HG02759 (cell line): ENCODE data around the gene HS3ST2.
"Not testable (repeated sequence)": the region's sequence is repeated elsewhere in the genome, so short reads cannot be mapped to it uniquely, and the experiment has no call there.

ENCODE experiments used
- ATAC-seq: cut with Tn5 transposase; IDR thresholded peaks from one replicate; pipeline ENCODE4 v1.9.1; 2021; ENCODE audit warnings: mild to moderate bottlenecking, moderate library complexity; ENCODE audit not compliant: unreplicated experiment

Gene HS3ST2

DNA sequence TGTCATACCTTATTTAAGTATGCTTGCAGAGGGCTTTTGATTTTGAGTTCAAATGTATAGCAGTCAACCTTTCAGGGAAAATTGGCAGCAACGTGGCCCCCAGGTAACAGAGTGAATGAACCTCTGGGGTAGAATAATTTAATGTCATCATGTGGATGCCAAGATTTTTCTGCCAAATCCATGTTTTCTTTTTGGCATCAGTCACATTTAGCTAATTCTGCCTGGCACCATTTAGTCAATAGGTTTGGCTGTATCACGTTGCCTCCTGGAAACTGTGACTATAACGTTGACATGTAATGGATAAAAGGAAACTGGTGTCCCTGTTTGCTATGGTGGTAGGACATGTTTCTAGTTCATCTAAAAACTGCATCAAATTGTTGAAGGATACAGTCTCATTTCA is 115.5 kb downstream of the HS3ST2 start:
- no peak for ATAC-seq

GRCh38 chr16:22932032-22932771 is 118.2 kb downstream of the HS3ST2 start:
- ATAC-seq, result no peak

DNA sequence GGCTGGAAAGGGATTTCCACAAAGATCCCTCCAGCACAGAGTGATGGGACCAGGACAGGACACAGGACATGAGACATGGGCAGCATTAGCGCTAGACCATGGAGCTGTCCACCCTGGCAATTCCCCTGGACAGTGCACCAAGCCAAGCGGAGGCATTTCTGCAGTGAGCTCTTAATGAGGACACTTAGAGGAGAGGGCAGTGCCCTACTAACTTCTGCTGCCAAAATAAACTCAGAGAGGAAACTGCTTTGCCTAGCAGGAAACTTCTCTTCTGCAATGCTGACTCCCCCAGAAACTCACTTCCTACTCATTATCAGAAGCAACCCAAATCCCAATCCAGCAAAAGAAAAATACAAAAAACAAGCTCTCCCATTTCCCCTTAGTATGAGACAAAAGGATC is 119.2 kb downstream of the HS3ST2 start:
- no peak for ATAC-seq

DNA sequence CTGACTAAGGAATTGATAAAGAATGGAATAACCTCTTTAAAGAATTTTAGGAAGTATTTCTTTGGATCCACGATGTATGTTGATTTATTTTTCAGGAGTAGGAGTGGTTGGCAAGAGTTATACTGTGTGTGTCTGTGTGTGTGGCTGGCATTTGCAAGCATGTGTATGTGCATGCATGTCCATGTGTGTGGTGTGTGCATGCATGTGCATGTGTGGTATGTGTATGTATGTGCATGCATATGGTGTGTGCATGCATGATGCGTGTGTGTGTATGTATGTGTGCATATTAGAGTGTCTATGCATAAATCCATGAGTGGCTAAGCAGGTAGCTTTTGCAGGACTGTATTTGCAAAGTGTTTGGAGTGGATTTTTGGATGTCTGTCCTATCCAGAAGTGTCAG is 120.8 kb downstream of the HS3ST2 start:
- no peak for ATAC-seq

DNA sequence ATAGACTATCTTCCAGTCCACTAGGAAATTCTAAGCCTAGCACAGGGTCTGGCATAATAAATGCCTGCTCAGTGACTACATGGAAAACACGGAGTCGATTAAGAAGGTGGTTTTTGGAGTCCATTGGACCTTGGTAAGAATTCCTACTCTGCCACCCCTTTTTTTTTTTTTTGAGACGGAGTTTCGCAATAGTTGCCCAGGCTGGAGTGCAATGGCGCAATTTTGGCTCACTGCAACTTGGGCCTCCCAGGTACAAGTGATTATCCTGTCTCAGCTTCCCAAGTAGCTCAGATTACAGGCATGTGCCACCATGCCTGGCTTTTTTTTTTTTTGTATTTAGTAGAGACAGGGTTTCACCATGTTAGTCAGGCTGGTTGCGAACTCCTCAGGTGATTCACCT is 123.2 kb downstream of the HS3ST2 start:
- no peak for ATAC-seq

DNA sequence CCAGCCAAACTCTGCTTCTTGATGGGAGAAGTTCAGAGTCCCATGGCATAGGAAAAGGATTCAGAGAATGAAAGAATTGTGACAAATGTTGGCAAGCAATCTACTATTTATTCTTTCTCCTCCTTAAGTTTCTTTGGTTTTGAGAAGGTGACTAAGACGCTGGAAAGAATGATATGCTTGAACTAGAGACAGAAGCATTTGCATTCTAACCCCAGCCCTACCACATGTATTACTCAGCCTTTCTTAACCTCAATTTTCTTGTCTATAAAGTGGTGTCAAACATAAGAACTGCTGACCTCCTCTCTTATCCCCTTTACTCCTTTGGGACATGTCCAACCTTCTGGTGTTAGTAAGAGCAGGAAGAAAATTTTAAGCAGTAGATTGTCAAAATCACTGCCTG is 124.7 kb downstream of the HS3ST2 start:
- no peak for ATAC-seq

DNA sequence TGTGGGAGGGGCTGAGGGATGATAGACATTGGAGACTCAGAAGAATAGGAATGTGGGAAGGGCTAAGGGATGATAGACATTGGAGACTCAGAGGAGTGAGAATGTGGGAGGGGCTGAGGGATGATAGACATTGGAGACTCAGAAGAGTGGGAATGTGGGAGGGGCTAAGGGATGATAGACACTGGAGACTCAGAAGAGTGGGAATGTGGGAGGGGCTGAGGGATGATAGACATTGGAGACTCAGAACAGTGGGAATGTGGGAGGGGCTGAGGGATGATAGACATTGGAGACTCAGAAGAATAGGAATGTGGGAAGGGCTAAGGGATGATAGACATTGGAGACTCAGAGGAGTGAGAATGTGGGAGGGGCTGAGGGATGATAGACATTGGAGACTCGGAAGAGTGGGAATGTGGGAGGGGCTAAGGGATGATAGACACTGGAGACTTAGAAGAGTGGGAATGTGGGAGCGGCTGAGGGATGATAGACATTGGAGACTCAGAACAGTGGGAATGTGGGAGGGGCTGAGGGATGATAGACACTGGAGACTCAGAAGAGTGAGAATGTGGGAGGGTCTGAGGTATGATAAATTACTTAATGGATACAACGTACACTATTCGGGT is 125.9 kb downstream of the HS3ST2 start:
- ATAC-seq, result not testable (repeated sequence)

- no peak for ATAC-seq
These were observed 128.1 kb downstream of the HS3ST2 start for GRCh38 chr16:22941970-22942501.

DNA sequence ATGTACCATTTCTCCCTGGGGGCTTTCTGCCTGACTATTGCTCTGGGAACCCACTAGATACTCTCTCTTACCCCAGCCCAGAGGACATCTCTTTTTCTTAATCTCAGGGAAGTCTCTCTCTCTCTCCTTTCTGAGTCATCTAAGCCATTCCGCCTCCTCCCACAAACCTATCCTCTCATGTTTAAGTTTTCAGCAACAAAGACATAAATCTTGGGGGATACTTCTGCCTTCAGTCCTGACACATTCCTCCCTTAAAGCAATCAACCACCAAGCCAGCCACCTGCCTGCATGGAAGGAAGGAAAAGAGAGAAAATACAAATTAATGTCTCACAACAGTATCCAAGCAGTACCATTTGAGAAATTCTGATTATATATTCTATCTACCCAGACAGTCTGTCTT is 128.8 kb downstream of the HS3ST2 start:
- no peak for ATAC-seq

DNA sequence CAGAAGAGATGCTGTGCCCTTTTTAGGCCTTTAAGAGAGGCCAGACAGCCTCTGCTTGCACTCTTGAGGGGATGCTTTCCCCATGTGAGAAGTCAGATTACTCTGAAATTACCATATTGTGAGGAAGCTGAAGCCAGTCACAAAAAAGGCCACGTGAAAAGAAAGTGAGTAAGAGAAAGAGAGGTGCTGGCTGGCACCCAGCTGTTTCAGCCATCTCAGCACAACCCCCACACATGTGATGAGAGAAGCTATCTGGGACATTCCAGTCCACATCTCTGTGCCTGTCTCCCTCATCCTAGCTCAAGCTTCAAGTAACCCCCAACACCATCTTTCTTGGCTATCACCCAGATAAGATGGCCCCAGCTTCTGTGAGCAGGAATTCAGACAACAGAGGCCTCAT is 131.4 kb downstream of the HS3ST2 start:
- ATAC-seq, result no peak

GRCh38 chr16:22946433-22946832 is 132.5 kb downstream of the HS3ST2 start:
- ATAC-seq, result no peak

DNA sequence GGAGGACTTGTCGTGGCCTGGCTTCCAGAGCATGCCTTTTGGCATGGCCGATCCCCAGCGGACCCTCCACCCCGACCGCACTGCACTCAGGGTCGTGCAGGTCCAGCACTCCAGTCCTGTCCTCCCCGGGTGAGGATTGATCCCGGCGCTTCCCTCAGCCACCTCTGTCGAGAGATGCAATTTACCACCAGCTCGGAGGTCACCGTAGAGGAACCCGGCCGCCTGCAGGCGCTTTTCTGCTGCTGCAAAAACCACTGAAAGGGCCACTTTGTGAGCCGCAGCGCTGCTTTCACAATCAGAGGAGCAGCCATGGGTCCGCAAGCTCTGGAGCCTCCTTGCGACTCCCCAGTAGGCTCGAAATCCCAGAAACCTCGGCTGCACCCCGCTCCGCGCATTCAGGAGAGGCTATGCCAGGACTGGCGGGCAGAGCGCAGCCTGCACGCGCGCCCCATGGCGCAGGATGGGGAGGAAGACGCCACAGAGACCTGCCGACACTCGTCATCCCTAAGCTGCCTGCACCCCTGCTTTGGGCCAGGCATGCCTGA is 134.2 kb downstream of the HS3ST2 start:
- ATAC-seq, result no peak

DNA sequence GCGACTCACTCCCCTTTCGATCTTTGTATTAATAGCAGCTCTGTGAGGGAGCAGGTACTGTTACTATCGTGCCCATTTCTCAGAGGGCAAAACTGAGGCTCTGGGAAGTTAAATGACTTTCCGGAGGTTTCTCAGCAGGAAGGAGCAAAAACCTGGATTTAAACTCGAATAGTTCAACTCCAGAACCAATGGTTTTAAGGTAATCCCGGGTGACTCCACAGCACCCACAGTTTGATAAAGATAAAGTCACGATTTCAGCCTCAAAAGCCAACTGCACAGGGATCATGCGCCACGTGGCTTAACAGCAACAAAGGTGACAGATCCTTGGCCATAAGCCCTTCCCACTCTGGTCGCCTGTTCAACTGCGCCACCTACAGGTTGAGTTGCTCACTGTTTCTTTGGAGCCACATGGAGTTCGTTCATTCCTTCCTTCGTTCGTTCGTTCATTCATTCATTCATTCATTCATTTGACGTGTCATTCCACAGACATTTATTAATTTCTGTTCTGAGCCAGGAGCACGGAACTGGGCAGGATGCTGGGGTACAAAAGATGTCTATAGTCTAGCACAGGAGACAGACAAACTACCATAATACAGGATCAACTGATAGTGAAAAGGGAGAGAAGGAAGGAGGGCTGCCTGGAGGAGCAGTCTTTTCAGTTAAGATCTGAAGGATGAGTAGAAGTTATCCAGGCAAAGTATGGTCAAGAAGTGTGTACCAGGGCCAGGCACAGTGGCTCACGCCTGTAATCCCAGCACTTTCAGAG is 134.8 kb downstream of the HS3ST2 start:
- ATAC-seq, result no peak

- no peak for ATAC-seq
These were observed 141.6 kb downstream of the HS3ST2 start for GRCh38 chr16:22955461-22956070.

DNA sequence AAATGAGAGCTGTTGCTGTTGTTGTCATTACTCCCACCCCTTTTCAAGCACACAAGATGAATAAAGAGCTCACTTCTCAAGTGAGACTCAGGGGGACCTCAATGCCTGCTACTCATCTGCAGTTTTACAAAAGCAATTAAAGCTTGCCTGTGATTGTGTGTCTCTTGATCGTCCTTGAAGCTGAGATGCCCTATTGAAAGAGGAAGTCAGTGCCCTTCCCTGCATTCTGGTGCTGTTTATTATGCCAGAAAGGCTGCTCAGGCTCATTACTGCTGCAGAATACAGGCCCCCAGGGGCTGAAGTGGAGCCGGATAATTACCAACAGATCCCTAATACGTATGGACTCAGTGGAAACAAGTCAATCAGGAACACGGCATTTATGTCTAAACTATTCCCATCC is 147.2 kb downstream of the HS3ST2 start:
- ATAC-seq, result no peak

- ATAC-seq, result no peak
These were observed 148.9 kb downstream of the HS3ST2 start for GRCh38 chr16:22962905-22963304.
